Measurements from ENCODE around the gene SLC16A7. TPM values are rescaled to one million over a fixed set of nuclear protein-coding genes. Genes with fewer than 3 reads are reported as not detected.

Gene SLC16A7
- polyA plus RNA-seq, 4 donors, result under 0.01 to 5.4 (median 1.7) TPM

DNA sequence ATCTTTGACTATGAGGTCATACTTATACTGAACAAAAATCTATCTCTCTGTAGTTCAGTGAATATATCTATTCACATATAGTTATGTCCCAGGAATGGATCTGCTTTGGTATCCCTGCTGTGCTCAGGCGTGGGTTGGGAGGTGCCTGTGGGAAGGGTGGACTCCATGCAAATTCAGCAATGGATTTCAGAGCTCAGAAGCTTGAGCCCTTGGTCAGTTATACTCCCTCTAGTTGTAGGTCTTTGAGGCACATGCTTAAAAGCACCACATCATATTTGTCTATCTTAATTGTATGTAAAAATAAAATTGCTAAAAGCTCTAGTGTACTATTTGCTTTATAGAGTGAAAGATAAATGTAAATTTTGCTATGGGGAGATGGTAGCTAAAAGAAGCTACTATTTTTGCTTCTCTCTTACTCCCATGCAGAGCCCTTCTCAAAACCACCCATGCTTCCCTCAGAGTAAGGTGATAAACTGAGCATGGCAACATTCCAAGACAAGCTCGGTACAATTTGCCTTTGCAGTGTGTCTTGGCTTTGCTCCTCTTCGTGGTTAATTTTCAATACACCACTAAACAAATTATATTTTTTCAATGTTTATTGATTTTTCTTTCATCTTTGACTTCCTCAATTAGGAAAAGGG, 54.9 kb downstream of the SLC16A7 start:
- peaks cover 0 to 7% of the 10 kb centered on the region in 2 donors for H3K9me3 ChIP-seq (ENCODE audit: control insufficient read depth in 2 of 2, insufficient read depth in 1 of 2, low read depth in 1 of 2, low read length in 1 of 2)
- no peak overlapping the region for H3K4me3 ChIP-seq (ENCODE audit: low read depth in 1 of 3, low read length in 3 of 3)
- no peak for DNase-seq
- H3K27ac ChIP-seq (ENCODE audit: low read depth in 1 of 3, low read length in 2 of 3), result no peak overlapping the region
- no peaks in the 10 kb centered on the region for H3K27me3 ChIP-seq (ENCODE audit: control insufficient read depth in 3 of 3, insufficient read depth in 3 of 3, low read length in 3 of 3)
- 34 to 54% (median 42%) methylated on average over 3 of the region's 3 CpGs for WGBS, 3 donors
- no peak for FAIRE-seq
- no peaks in the 10 kb centered on the region for H3K4me1 ChIP-seq (ENCODE audit: control insufficient read depth in 3 of 3, insufficient read depth in 2 of 3, low read depth in 1 of 3, low read length in 2 of 3)
- H3K36me3 ChIP-seq (ENCODE audit: control insufficient read depth in 3 of 3, insufficient read depth in 2 of 3, low read depth in 1 of 3, low read length in 3 of 3), result no peaks in the 10 kb centered on the region

DNA sequence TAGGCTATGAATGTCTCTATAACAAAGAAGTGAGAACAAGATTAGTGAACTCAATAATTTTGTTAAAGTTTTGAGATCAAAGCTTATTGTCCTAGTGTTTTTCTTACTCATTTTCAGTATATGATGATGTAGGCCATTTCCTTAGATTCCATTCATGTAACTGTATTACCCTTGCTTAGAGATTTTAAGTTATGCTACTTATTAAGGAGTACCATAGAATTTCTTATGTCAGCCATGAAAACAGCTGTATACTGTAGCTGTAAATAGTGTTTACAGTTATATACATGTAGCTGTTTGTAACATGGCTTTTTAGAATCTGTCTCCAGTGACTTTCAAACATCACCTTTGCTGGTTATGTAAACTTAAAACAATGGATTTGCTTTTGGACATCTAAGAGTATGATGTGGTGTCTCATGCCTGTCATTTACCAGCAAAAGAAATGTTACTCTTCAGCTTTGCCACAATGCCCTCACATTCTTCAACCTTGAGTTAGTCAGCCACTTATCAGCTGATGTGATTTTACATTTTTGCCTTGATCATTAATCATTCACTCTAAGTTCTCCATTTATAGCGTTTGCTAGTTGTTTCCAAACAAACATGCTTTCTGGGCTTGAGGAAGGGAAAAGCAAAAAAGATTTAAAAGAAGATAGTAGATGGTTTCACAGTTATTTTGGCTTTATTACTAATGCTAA, 55.5 kb downstream of the SLC16A7 start:
- Histone ChIP-seq H3K4me1 (ENCODE audit: control insufficient read depth in 3 of 3, insufficient read depth in 2 of 3, low read depth in 1 of 3, low read length in 2 of 3) (no peaks in the 10 kb centered on the region), H3K27me3 (ENCODE audit: control insufficient read depth in 3 of 3, insufficient read depth in 3 of 3, low read length in 3 of 3) (no peaks in the 10 kb centered on the region), H3K4me3 (ENCODE audit: low read depth in 1 of 3, low read length in 3 of 3) (no peak overlapping the region), H3K9me3 (ENCODE audit: control insufficient read depth in 2 of 2, insufficient read depth in 1 of 2, low read depth in 1 of 2, low read length in 1 of 2) (peaks cover 0 to 3% of the 10 kb centered on the region in 2 donors), H3K36me3 (ENCODE audit: control insufficient read depth in 3 of 3, insufficient read depth in 2 of 3, low read depth in 1 of 3, low read length in 3 of 3) (no peaks in the 10 kb centered on the region), H3K27ac (ENCODE audit: low read depth in 1 of 3, low read length in 2 of 3) (no peak overlapping the region)
- 8 to 24% (median 13%) methylated on average over 1 of the region's 1 CpG for WGBS, 3 donors
- no peak for FAIRE-seq
- DNase-seq, result no peak

GRCh38 chr12:59652130-59652529, 56.3 kb downstream of the SLC16A7 start:
- 53 to 84% (median 55%) methylated on average over 1 of the region's 1 CpG for WGBS, 3 donors
- Histone ChIP-seq H3K4me3 (ENCODE audit: low read depth in 1 of 3, low read length in 3 of 3) (no peak overlapping the region), H3K27ac (ENCODE audit: low read depth in 1 of 3, low read length in 2 of 3) (no peak overlapping the region), H3K4me1 (ENCODE audit: control insufficient read depth in 3 of 3, insufficient read depth in 2 of 3, low read depth in 1 of 3, low read length in 2 of 3) (no peaks in the 10 kb centered on the region), H3K36me3 (ENCODE audit: control insufficient read depth in 3 of 3, insufficient read depth in 2 of 3, low read depth in 1 of 3, low read length in 3 of 3) (no peaks in the 10 kb centered on the region), H3K27me3 (ENCODE audit: control insufficient read depth in 3 of 3, insufficient read depth in 3 of 3, low read length in 3 of 3) (no peaks in the 10 kb centered on the region), H3K9me3 (ENCODE audit: control insufficient read depth in 2 of 2, insufficient read depth in 1 of 2, low read depth in 1 of 2, low read length in 1 of 2) (no peaks in the 10 kb centered on the region)
- DNase-seq (no peak), FAIRE-seq (no peak)

GRCh38 chr12:59654061-59654460, 58.2 kb downstream of the SLC16A7 start:
- Histone ChIP-seq H3K36me3 (ENCODE audit: control insufficient read depth in 3 of 3, insufficient read depth in 2 of 3, low read depth in 1 of 3, low read length in 3 of 3) (no peaks in the 10 kb centered on the region), H3K4me3 (ENCODE audit: low read depth in 1 of 3, low read length in 3 of 3) (no peak overlapping the region), H3K9me3 (ENCODE audit: control insufficient read depth in 2 of 2, insufficient read depth in 1 of 2, low read depth in 1 of 2, low read length in 1 of 2) (no peaks in the 10 kb centered on the region), H3K4me1 (ENCODE audit: control insufficient read depth in 3 of 3, insufficient read depth in 2 of 3, low read depth in 1 of 3, low read length in 2 of 3) (no peaks in the 10 kb centered on the region), H3K27me3 (ENCODE audit: control insufficient read depth in 3 of 3, insufficient read depth in 3 of 3, low read length in 3 of 3) (no peaks in the 10 kb centered on the region), H3K27ac (ENCODE audit: low read depth in 1 of 3, low read length in 2 of 3) (no peak overlapping the region)
- no peak for DNase-seq
- peak; percentile 94 for FAIRE-seq

DNA sequence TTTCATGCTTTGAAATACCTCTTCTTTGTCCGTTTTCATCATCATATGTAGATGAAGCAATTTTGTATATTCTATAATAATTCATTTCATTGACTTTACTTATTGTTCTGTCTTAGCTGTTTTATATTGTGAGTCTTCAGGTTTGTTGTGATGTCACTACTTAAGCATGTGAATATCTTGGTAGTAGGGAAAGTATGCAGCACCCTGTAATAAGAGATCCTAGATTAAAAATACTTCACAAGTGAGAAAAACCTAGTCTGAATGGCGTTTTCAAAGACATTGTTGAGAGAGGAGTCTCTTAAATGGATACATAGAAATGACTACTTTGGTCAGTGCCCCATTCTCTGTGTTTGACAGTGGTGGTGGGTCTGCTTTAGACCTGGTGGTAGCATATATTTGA, 61.4 kb downstream of the SLC16A7 start:
- no peaks in the 10 kb centered on the region for H3K4me1 ChIP-seq (ENCODE audit: control insufficient read depth in 3 of 3, insufficient read depth in 2 of 3, low read depth in 1 of 3, low read length in 2 of 3)
- H3K4me3 ChIP-seq (ENCODE audit: low read depth in 1 of 3, low read length in 3 of 3), result no peak overlapping the region
- H3K9me3 ChIP-seq (ENCODE audit: control insufficient read depth in 2 of 2, insufficient read depth in 1 of 2, low read depth in 1 of 2, low read length in 1 of 2), result no peaks in the 10 kb centered on the region
- no peak overlapping the region for H3K27ac ChIP-seq (ENCODE audit: low read depth in 1 of 3, low read length in 2 of 3)
- no peaks in the 10 kb centered on the region for H3K27me3 ChIP-seq (ENCODE audit: control insufficient read depth in 3 of 3, insufficient read depth in 3 of 3, low read length in 3 of 3)
- DNase-seq, result no peak
- 58 to 84% (median 74%) methylated on average over 2 of the region's 2 CpGs for WGBS, 3 donors
- no peaks in the 10 kb centered on the region for H3K36me3 ChIP-seq (ENCODE audit: control insufficient read depth in 3 of 3, insufficient read depth in 2 of 3, low read depth in 1 of 3, low read length in 3 of 3)
- no peak for FAIRE-seq

DNA sequence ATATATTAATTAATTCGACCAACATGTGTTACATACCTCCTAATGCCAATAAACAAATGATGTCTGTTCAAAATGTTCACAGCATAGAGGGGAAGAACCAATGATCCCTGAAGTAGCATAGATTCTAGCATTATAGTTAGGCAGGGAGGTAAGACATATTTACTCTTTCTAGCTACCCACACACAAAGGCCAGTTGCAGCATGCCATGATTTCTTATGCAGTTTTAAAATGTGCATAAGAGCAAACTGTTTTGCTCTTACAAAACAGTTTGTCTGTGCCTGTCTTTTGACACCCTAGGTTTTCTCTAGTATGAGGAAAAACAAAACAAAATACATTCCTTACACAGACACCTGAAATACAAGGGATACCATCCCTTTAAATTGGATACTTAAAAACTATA, 61.9 kb downstream of the SLC16A7 start:
- no peak overlapping the region for H3K4me3 ChIP-seq (ENCODE audit: low read depth in 1 of 3, low read length in 3 of 3)
- WGBS, 3 donors, result 74 to 96% (median 81%) methylated on average over 1 of the region's 1 CpG
- DNase-seq, result no peak
- no peak for FAIRE-seq
- H3K27ac ChIP-seq (ENCODE audit: low read depth in 1 of 3, low read length in 2 of 3), result no peak overlapping the region
- H3K4me1 ChIP-seq (ENCODE audit: control insufficient read depth in 3 of 3, insufficient read depth in 2 of 3, low read depth in 1 of 3, low read length in 2 of 3), result no peaks in the 10 kb centered on the region
- no peaks in the 10 kb centered on the region for H3K36me3 ChIP-seq (ENCODE audit: control insufficient read depth in 3 of 3, insufficient read depth in 2 of 3, low read depth in 1 of 3, low read length in 3 of 3)
- H3K9me3 ChIP-seq (ENCODE audit: control insufficient read depth in 2 of 2, insufficient read depth in 1 of 2, low read depth in 1 of 2, low read length in 1 of 2), result no peaks in the 10 kb centered on the region
- no peaks in the 10 kb centered on the region for H3K27me3 ChIP-seq (ENCODE audit: control insufficient read depth in 3 of 3, insufficient read depth in 3 of 3, low read length in 3 of 3)

GRCh38 chr12:59660148-59660547, 64.3 kb downstream of the SLC16A7 start:
- H3K27me3 ChIP-seq (ENCODE audit: control insufficient read depth in 3 of 3, insufficient read depth in 3 of 3, low read length in 3 of 3), result no peaks in the 10 kb centered on the region
- no peaks in the 10 kb centered on the region for H3K4me1 ChIP-seq (ENCODE audit: control insufficient read depth in 3 of 3, insufficient read depth in 2 of 3, low read depth in 1 of 3, low read length in 2 of 3)
- WGBS, 3 donors, result 25 to 78% (median 59%) methylated on average over 2 of the region's 2 CpGs
- peak; percentile 6 for DNase-seq
- no peaks in the 10 kb centered on the region for H3K9me3 ChIP-seq (ENCODE audit: control insufficient read depth in 2 of 2, insufficient read depth in 1 of 2, low read depth in 1 of 2, low read length in 1 of 2)
- no peak overlapping the region for H3K27ac ChIP-seq (ENCODE audit: low read depth in 1 of 3, low read length in 2 of 3)
- FAIRE-seq, result no peak
- no peaks in the 10 kb centered on the region for H3K36me3 ChIP-seq (ENCODE audit: control insufficient read depth in 3 of 3, insufficient read depth in 2 of 3, low read depth in 1 of 3, low read length in 3 of 3)
- H3K4me3 ChIP-seq (ENCODE audit: low read depth in 1 of 3, low read length in 3 of 3), result no peak overlapping the region

DNA sequence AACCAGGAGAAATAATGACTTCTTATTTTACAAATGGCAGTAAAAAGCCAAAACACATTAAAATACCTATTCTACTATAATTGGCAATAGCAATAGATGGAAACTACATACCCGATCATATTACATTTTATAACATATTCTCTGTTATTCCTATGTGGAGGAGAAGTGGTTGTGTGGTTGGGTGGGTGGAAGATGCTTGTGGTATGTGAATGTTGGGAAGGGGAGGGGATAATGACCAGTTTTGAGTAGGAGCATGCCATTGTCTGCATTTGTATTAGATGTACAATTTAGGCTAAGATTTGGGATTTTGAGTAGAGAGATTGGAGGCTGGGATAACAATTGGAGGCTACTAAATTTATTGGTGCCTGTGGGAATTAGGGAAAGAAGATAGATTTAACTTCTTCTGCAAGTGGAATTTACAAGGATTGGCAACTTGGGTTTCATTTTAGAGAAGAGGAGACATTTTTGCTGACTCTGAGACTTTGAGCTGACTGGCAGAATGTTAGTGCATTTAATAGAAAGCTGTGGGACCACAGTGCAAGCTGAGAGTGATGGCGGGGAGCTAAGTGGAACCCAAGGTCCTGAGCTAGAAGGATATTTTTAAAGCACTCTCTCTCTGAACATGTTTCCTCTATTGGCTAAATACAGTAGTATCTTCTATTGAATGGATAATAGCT, 65.2 kb downstream of the SLC16A7 start:
- Histone ChIP-seq H3K36me3 (ENCODE audit: control insufficient read depth in 3 of 3, insufficient read depth in 2 of 3, low read depth in 1 of 3, low read length in 3 of 3) (no peaks in the 10 kb centered on the region), H3K4me3 (ENCODE audit: low read depth in 1 of 3, low read length in 3 of 3) (no peak overlapping the region), H3K27me3 (ENCODE audit: control insufficient read depth in 3 of 3, insufficient read depth in 3 of 3, low read length in 3 of 3) (no peaks in the 10 kb centered on the region), H3K4me1 (ENCODE audit: control insufficient read depth in 3 of 3, insufficient read depth in 2 of 3, low read depth in 1 of 3, low read length in 2 of 3) (no peaks in the 10 kb centered on the region), H3K9me3 (ENCODE audit: control insufficient read depth in 2 of 2, insufficient read depth in 1 of 2, low read depth in 1 of 2, low read length in 1 of 2) (no peaks in the 10 kb centered on the region), H3K27ac (ENCODE audit: low read depth in 1 of 3, low read length in 2 of 3) (no peak overlapping the region)
- FAIRE-seq (no peak), DNase-seq (no peak)
- WGBS, 3 donors, result 92 to 97% (median 93%) methylated on average over 2 of the region's 2 CpGs
